ENCODE data around the gene PDE8A.

GRCh38 chr15:85044894-85045293, 63.2 kb downstream of the PDE8A start:
- TF ChIP-seq, protein P1, sequence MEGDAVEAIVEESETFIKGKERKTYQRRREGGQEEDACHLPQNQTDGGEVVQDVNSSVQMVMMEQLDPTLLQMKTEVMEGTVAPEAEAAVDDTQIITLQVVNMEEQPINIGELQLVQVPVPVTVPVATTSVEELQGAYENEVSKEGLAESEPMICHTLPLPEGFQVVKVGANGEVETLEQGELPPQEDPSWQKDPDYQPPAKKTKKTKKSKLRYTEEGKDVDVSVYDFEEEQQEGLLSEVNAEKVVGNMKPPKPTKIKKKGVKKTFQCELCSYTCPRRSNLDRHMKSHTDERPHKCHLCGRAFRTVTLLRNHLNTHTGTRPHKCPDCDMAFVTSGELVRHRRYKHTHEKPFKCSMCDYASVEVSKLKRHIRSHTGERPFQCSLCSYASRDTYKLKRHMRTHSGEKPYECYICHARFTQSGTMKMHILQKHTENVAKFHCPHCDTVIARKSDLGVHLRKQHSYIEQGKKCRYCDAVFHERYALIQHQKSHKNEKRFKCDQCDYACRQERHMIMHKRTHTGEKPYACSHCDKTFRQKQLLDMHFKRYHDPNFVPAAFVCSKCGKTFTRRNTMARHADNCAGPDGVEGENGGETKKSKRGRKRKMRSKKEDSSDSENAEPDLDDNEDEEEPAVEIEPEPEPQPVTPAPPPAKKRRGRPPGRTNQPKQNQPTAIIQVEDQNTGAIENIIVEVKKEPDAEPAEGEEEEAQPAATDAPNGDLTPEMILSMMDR (IDR thresholded peaks at IDR 0.05): no peak
- TF ChIP-seq POLR2A (IDR thresholded peaks at IDR 0.05) (no peak), POLR2AphosphoS5 (IDR thresholded peaks at IDR 0.05) (no peak)

Data from breast epithelium (tissue), 3 donors.